HG02852 (cell line): ENCODE results near the gene EFCAB8.
"Not testable (repeated sequence)": the region's sequence is repeated elsewhere in the genome, so short reads cannot be mapped to it uniquely, and the experiment has no call there.

Experiments used
- ATAC-seq: cut with Tn5 transposase; IDR thresholded peaks from one replicate; pipeline ENCODE4 v1.9.1; 2021; ENCODE audit warnings: mild to moderate bottlenecking, moderate library complexity; ENCODE audit not compliant: unreplicated experiment

The EFCAB8 gene

DNA sequence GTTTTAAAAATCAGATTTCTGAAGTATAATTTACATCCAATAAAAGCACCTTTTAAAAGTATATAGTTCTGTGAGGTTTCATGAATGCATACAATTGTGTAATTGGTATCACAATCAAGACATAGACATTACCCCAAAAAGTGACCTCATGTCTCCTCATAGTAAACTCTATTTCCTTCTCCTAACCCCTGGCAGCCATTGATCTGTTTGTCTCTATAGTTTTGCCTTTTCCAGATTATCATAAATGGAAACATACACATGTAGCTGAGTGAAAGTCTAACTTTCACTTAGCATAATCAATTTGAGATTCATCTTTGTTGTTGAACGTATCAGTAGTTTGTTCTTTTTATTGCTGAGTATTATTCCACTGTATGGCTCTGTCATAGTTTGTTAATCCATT lies 87.9 kb downstream of the EFCAB8 start:
- ATAC-seq: no peak

GRCh38 chr20:32950539-32950938 lies 91.8 kb downstream of the EFCAB8 start:
- not testable (repeated sequence) for ATAC-seq

- no peak for ATAC-seq
These were observed 98.7 kb downstream of the EFCAB8 start for GRCh38 chr20:32957459-32957858.

GRCh38 chr20:32958574-32958973 lies 99.9 kb downstream of the EFCAB8 start:
- no peak for ATAC-seq

- no peak for ATAC-seq
These were observed 100.9 kb downstream of the EFCAB8 start for GRCh38 chr20:32959351-32960221.

DNA sequence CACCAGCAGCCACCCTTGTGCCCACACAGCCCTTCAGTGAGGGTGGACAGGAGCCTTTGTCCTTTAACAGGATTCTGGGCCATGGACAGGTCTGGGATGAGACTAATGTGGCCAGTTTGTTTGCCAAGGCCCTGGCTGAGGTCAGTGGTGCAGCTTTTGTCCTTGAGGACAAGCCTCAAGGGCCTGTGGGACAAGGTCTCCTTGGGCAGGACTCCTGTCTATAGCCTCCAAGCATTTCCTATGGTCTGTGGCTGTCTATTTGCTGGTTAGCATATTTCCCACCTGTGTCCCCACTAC lies 101.4 kb downstream of the EFCAB8 start:
- no peak for ATAC-seq

- no peak for ATAC-seq
These were observed 102.4 kb downstream of the EFCAB8 start for GRCh38 chr20:32960849-32961731.

DNA sequence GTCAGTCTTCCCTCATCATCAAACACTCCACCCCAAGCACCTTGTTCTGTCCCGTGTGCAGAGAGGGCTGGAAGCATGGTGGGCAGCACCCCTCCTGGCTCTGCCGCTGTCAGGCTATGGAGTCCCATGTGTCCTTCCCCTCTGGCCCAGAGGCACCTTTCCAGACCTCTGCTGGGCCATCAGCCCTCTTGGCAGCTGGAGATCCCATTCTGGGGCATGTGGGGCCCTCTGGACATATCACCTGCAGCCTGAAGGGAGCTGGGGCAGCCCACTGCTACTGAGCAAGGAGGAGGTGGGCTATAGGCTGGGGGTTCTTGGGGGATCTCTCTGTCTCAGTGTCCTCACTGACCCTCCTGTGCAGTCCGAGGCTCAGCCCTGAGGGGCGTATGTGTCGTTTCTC lies 103.3 kb downstream of the EFCAB8 start:
- ATAC-seq: no peak

- not testable (repeated sequence) for ATAC-seq
These were observed 103.9 kb downstream of the EFCAB8 start for GRCh38 chr20:32962646-32963045.

DNA sequence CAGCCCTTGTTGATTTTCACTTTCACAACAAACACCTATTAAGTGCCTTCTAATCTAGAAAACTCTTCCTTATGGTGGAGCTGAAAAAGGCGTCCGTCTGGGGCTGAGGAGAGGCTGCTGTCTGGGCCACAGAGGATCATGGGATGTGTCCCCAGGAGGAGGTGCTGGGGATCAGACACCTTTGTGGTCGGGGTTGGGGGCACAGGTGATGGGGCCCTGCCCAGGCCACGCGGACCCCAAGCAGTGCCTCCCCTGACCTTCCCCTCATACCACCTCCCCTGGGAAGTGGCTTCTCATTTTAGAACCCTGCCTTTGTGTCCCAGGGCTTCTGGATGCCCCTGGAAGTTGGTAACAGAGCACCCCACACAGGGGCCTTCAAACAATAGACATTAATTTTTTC lies 104.5 kb downstream of the EFCAB8 start:
- no peak for ATAC-seq

- ATAC-seq: no peak
These were observed 105.9 kb downstream of the EFCAB8 start for GRCh38 chr20:32964575-32964974.

GRCh38 chr20:32965115-32965514 lies 106.4 kb downstream of the EFCAB8 start:
- ATAC-seq: no peak

- ATAC-seq: no peak
These were observed 107.1 kb downstream of the EFCAB8 start for GRCh38 chr20:32965581-32966373.

- no peak for ATAC-seq
These were observed 107.7 kb downstream of the EFCAB8 start for GRCh38 chr20:32966382-32966781.

DNA sequence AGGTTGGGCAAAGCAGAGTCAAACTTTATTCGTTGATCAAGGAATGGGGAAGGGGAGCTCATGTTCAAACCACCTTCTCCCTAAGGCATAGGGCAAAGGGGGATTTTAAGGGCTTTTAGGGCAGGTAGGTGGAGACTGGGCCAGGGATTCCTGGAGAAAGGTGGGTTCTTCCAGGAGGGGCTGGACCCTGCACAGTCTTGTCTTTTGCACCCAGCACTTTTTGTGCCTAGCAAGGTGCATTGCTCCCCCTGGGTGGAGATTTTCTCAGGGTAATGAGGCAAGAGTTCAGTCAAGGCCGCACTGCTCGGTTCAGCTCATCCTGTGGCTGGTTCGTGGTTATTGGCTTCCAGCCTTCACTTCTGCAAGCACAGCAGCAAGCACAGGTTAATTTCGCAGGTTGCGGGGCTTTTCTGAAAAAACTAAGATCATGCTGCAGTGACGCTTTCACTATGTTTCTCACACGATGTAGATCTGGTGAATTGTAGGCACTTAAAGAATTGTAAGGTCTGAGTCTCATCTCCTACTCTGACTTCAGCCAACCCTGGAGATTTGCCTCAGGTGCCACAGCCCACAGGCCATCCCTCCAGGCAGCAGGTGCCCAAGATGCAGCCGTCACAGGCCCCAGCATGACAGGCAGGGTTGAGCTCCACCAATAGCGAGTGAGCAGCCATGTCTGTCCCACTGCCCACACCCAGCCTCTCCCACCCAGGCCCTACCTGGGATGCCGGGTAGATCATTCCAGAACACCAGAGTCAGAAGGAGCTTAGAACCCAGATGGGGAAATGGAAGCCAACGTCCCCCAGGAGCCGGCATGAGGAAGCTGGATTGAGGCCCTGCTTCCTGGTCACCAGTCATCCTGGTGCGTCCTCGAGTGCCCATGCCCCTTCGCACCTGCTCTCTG lies 108.4 kb downstream of the EFCAB8 start:
- ATAC-seq: no peak

DNA sequence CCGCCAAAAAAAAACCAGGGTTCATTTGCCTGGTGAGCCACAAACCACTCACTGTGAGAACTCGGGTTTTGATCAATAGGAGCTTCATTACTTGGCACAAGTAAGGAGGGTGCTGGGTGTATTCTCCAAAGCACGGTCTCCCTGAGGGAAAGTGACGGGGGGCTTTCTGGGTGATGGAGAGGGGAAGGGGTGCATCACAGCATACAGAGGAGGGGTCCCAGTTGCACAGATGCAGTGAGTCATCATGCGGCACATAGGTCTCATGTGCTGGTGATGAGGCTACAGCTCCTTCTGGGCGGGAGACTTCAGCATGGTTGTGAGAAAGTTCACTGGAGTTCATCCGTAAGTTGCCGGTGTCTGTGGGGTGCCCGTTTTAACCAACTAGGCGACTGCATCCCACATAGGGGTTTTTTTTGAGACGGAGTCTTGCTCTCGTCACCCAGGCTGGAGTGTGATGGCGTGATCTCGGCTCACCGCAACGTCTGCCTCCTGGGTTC lies 109.3 kb downstream of the EFCAB8 start:
- ATAC-seq: no peak

- no peak for ATAC-seq
These were observed 109.9 kb downstream of the EFCAB8 start for GRCh38 chr20:32968478-32969241.

GRCh38 chr20:32969356-32970114 lies 110.8 kb downstream of the EFCAB8 start:
- ATAC-seq: no peak
